ENCODE data around the gene LRRN2.
"Not testable (repeated sequence)": the region's sequence is repeated elsewhere in the genome, so short reads cannot be mapped to it uniquely, and the experiment has no call there.

Gene LRRN2

DNA sequence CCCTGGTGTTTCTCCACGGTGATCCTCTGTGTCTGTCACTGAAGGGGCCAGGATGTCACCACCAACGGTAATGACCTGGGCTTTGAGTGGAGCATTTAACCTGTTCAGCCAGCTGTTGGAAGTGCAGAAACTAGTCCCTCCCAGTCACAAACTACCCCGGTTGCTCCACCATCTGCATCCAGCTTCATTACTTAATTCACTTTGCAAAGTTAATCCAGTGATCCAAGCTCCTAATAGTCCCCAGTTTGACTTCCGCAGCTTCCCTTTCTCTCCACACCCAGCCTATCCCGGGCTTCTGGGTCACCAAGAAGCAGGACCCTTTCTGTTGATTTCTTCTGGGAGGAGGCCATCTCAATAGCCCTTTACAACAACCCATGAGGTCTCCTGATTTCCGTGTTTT is 105.9 kb downstream of the LRRN2 start:
- peak overlapping the region; percentile 69 to 72 for H3K4me3 Mint-ChIP-seq
- ATAC-seq (replicated peaks), result no peak
- H3K36me3 Mint-ChIP-seq (ENCODE audit: insufficient read depth), result peaks cover 10% of the 10 kb centered on the region
- peaks cover 10 to 21% of the 10 kb centered on the region in 2 donors for H3K4me1 Mint-ChIP-seq (ENCODE audit: low read depth in 2 of 2)
- H3K27me3 Mint-ChIP-seq, result no peaks in the 10 kb centered on the region
- DNase-seq, result no peak
- H3K27ac Mint-ChIP-seq, result peak overlapping the region; percentile 88 to 89
- H3K9me3 Mint-ChIP-seq, result no peaks in the 10 kb centered on the region

DNA sequence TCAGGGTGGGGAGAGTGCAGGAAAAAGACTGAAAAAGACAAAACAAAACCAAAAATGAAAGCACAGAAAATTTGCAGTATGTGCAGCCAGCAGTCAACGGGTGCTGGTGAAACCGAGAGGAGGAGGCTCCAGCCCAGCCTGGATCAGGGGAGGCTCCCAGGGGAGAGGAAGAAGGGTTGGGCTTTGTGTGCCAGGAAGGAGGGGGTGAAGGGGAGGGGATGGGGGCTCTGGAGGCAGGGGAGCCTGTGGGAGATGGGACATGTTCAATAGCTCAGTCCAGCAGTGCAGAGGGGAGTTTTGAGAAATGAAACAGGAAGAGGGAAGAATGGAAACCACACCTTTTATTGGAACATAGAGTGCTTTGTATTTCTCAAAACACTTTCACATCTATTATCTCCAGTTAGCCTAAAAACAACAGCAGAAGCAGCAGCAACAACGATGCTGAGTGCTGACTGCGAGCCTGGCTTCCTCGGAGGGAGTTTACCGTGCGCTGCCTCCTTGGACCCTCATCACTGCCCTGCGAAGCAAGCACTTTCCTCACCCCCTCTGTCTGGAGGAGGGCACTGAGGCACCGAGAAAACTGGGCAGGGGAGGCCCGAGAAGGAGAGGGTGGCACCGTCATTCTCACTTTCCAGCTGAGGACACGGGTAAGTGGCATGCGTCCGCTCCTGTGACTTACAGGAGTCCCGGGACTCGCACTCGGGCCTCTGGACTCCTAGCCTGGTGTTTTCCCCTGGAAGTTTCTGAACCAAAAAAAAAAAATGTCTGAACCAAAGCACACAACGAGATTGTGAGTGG is 106.5 kb downstream of the LRRN2 start:
- H3K27ac Mint-ChIP-seq, result peak overlapping the region; percentile 88 to 89
- DNase-seq (no peak), ATAC-seq (replicated peaks) (peak; percentile 31)
- peak overlapping the region; percentile 69 to 72 for H3K4me3 Mint-ChIP-seq
- peaks cover 10 to 21% of the 10 kb centered on the region in 2 donors for H3K4me1 Mint-ChIP-seq (ENCODE audit: low read depth in 2 of 2)
- no peaks in the 10 kb centered on the region for H3K9me3 Mint-ChIP-seq
- peaks cover 13% of the 10 kb centered on the region for H3K36me3 Mint-ChIP-seq (ENCODE audit: insufficient read depth)
- H3K27me3 Mint-ChIP-seq, result no peaks in the 10 kb centered on the region

DNA sequence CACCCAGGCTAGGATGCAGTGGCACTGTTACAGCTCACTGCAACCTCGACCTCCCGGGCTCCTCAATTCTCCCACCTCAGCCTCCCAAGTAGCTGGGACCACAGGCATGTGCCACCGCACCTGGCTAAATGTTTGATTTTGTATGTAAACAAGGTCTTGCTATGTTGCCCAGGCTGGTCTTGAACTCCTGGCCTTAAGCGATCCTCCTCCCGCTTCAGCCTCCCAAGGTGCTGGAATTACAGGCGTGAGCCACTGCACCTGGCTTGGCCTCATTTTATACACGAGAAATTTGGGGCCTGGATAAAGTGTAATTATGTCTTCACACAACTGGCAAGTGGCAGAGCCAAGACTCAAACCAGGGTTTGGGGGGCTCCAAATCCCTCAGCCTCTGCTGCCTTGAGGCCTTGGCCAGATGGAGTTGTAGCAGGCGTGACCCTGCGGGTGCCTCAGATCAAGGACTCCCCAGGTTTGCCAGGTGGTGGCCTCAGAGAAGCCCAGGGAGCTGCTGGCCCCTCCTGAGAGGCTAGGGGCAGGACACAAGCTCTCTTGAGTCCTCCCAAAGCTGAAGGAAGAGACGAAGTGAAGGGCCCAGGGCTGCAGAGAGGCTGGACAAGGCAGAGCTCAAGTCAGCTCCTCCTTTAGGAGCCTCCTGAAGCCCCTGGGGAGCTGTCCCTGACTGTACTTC is 107.6 kb downstream of the LRRN2 start:
- no peak for DNase-seq
- peak overlapping the region in 1 of 2 donors; percentile 88 for H3K27ac Mint-ChIP-seq
- peaks cover 10 to 21% of the 10 kb centered on the region in 2 donors for H3K4me1 Mint-ChIP-seq (ENCODE audit: low read depth in 2 of 2)
- no peak overlapping the region for H3K4me3 Mint-ChIP-seq
- ATAC-seq (replicated peaks), result no peak
- no peaks in the 10 kb centered on the region for H3K27me3 Mint-ChIP-seq
- no peaks in the 10 kb centered on the region for H3K9me3 Mint-ChIP-seq
- peaks cover 13% of the 10 kb centered on the region for H3K36me3 Mint-ChIP-seq (ENCODE audit: insufficient read depth)

DNA sequence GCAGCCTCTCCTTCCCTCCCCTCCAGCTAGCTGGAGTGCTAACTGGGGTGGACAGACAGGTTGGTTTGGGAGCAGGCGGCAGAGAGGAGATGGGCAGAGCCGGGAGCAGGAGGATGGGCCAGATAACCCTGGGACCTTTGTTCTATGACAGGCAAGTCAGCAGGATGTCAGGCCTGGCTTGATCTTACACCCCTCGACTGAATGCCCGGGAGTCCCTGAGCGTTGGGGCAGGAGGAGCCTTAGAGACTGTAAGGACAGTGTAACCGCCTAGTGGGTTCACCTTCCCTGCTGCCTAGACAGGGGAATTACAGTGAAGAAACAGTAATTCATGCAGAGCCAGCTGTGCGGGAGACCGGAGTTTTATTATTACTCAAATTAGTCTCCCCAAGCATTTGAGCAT is 109.1 kb downstream of the LRRN2 start:
- Mint-ChIP-seq H3K4me1 (ENCODE audit: low read depth in 2 of 2) (peaks cover 12 to 21% of the 10 kb centered on the region in 2 donors), H3K36me3 (ENCODE audit: insufficient read depth) (peaks cover 23% of the 10 kb centered on the region), H3K27me3 (no peaks in the 10 kb centered on the region), H3K4me3 (no peak overlapping the region), H3K9me3 (no peaks in the 10 kb centered on the region), H3K27ac (peak overlapping the region in 1 of 2 donors; percentile 10)
- DNase-seq, result no peak
- ATAC-seq (replicated peaks), result no peak

DNA sequence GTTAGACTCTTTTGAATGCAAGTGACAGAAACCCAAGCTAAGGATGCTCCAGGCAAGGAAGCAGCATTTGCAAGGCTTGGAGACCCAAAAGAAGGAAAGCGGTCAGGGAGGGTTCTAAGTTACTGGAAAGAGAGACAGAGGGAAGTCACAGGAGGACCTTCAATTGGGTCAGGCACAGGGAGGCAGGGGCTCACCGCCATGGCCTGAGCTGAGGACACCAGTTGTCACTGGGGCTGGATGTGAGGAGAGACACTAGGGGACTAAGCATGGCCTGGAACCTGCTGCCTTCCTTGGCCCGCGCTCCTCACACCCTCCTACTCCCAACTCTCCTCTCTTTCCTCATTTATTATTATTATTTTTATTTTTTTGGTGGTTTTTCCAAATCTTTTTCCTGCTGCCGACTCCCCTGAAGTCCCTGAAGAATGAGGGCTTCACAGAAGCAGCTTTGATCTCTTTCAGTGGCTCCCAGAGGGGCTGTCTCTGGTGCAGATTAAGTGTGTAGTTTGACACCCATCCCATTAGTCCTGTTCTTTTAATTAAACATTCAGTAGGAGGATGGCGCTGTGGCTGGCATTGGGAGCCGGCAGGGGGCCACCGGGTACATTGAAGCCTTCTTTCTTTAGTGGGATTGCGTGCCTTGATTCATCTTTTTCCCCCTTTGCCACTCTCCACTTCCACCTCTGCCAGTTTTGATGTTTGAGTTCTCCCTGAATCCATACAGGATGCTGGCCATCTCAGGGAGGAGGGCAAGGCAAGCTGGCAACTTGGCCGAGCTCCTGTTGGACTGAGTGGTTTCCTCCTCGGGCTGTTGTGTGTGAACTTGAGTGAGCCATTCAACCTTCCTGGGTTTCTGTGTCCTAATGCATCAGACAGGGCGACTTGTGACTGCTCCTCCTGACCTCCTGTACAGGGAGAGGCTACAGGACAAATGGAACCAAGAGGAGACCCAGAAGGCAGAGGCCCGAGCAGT is 110.0 kb downstream of the LRRN2 start:
- DNase-seq (no peak), ATAC-seq (replicated peaks) (no peak)
- H3K36me3 Mint-ChIP-seq (ENCODE audit: insufficient read depth), result peaks cover 29% of the 10 kb centered on the region
- H3K9me3 Mint-ChIP-seq, result no peaks in the 10 kb centered on the region
- no peak overlapping the region for H3K4me3 Mint-ChIP-seq
- H3K27me3 Mint-ChIP-seq, result no peaks in the 10 kb centered on the region
- peak overlapping the region in 1 of 2 donors; percentile 10 for H3K27ac Mint-ChIP-seq
- H3K4me1 Mint-ChIP-seq (ENCODE audit: low read depth in 2 of 2), result peaks cover 12 to 21% of the 10 kb centered on the region in 2 donors

DNA sequence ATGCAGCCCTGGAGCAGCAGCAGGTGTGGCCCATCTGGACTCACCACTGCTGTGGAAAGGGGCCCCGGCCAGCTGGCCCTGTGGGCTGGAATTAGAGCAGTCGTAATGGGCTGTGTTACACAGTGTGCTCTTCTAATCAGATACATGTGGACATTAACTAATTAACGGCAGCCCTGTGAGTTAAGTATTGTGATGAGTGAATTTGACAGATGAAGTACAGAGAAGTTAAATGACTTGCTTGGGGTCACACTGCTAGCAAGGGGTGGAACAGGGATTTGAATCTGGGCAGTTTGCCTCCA is 110.7 kb downstream of the LRRN2 start:
- no peaks in the 10 kb centered on the region for H3K27me3 Mint-ChIP-seq
- peaks cover 8 to 15% of the 10 kb centered on the region in 2 donors for H3K4me1 Mint-ChIP-seq (ENCODE audit: low read depth in 2 of 2)
- H3K9me3 Mint-ChIP-seq, result no peaks in the 10 kb centered on the region
- H3K36me3 Mint-ChIP-seq (ENCODE audit: insufficient read depth), result peaks cover 33% of the 10 kb centered on the region
- no peak overlapping the region for H3K27ac Mint-ChIP-seq
- no peak overlapping the region for H3K4me3 Mint-ChIP-seq
- ATAC-seq (replicated peaks) (no peak), DNase-seq (no peak)

DNA sequence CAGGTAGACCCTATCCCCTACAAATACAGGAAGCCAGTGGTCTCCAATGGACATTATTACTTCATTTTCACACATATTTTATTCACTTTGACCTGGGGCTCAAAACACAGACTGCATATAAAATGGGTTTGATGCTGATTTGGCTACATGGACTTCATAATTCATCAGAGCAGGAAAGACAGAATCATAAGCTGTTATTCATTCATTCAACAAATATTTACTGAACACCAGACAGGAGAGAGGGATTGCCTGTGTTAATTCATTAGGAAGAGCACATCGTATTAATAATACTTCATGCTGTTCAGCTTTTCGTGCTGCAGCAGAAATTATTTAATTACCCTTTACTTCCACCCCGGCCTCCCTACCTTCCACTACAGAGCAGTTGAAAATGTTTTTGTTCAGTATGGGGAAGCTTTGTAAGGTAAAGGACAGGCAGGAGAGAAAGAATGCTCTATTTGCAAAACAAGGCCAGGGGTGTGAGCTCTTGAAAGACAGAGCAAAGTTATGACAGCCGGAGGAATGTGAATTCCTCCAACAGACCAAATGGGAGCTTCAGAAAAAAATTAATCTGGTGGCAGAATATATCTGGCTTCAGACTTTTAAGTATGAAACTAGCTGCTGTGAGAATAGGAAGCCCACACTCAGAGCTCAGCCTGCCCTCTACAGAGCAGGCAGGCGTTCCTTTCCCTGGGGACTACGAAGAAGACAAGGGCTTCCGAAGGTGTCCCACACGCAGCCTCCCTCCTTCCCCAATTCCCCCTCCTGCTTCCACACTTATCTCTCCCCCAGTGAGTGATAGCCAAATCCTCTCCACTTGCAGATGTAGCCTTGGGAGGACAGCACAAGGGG is 111.3 kb downstream of the LRRN2 start:
- Mint-ChIP-seq H3K36me3 (ENCODE audit: insufficient read depth) (peaks cover 38% of the 10 kb centered on the region), H3K27ac (peak overlapping the region in 1 of 2 donors; percentile 83), H3K4me1 (ENCODE audit: low read depth in 2 of 2) (peaks cover 7 to 11% of the 10 kb centered on the region in 2 donors), H3K9me3 (no peaks in the 10 kb centered on the region), H3K4me3 (no peak overlapping the region), H3K27me3 (no peaks in the 10 kb centered on the region)
- DNase-seq (no peak), ATAC-seq (replicated peaks) (no peak)

DNA sequence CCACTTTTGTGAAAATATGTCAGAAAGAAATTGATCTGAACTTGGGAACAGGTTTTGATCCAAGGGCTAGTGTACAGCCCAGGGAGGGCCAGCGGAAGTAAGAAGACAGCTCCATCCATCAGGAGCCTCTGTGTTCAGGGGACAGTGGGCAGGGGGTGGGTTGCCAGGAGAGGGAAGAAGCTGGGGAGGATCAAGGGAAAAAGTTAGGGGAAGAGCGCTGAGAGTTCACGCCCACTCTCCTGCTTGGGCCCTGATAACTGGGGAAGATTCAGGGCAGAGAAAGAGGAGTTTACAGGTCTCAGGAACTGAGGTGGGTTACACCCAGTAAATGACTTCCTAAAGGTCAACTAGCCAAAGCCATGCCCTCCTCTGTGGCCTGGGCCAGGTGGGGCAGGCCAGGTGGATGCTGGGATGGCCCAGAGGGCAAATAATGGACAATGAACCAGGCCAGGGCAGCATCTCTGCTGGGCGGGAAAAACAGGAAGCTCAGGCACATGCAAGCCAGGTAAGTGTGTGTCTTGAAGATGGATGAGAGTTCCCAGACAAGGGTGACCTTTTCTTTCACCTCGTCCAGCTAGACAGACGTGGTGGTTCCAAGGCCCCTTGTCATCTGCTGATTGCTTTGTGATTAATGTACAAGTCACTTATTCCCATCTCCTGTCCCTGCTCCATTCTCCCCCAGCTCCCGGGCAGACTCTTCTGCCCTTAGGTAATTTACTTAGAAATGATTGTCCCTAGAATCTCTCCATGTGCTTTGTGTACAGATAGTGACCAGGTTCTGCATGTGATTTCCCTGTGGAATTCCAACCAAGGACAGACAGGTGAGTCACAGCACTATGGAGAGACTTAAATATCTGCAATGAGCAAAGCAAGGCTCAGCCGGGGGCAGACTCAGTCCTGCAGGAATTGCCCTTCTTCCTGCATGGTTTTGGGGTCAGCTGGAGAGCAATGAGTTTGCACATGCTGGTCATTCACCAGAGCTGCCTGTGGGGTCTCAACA is 112.3 kb downstream of the LRRN2 start:
- Mint-ChIP-seq H3K27ac (peak overlapping the region in 1 of 2 donors; percentile 83), H3K27me3 (no peaks in the 10 kb centered on the region), H3K4me3 (no peak overlapping the region), H3K9me3 (no peaks in the 10 kb centered on the region), H3K4me1 (ENCODE audit: low read depth in 2 of 2) (peaks cover under 1 to 4% of the 10 kb centered on the region in 2 donors), H3K36me3 (ENCODE audit: insufficient read depth) (peaks cover 43% of the 10 kb centered on the region)
- no peak for DNase-seq
- no peak for ATAC-seq (replicated peaks)

DNA sequence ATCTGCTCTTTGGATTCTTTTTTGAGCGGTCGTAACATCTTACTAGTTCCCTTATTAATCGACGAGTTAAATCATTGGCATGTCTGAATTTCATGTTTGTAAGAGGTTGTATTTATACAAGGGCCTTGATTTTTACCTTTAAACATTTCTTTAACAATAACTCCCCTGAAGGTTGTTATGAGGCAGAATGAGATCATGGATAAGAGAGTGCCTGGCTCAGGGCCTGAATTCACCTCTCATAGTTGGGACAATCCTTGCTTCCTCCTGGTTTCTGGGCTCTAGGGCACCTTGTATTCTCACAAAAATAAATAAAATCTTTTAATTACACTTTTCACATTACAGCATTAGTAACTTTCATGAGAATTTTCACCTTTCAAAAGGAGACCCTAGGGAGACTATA is 113.9 kb downstream of the LRRN2 start:
- Mint-ChIP-seq H3K36me3 (ENCODE audit: insufficient read depth) (peaks cover 47% of the 10 kb centered on the region), H3K27me3 (no peaks in the 10 kb centered on the region), H3K9me3 (no peaks in the 10 kb centered on the region), H3K4me1 (ENCODE audit: low read depth in 2 of 2) (peaks cover 0 to 2% of the 10 kb centered on the region in 2 donors), H3K4me3 (no peak overlapping the region), H3K27ac (no peak overlapping the region)
- no peak for ATAC-seq (replicated peaks)
- no peak for DNase-seq

DNA sequence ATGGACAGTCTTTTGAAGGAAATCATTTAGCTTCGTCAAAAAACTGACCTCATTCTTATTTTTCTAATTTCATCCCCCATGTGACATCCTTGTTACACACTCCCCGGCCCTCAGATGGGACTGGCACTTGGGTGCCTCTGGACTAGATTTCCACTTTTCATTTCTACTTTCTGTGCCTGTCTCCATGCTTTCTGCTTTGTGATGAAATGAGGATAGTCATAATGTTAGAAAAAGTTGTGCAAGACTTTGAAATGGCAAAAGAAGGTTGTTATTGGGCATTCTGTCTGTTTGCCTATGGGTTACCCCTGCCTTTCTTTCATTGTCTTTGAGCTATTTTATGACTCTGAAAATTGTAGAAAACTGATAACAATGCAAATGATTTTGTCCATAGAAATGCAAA is 114.4 kb downstream of the LRRN2 start:
- ATAC-seq (replicated peaks), result no peak
- Mint-ChIP-seq H3K4me1 (ENCODE audit: low read depth in 2 of 2) (peaks cover 0 to 5% of the 10 kb centered on the region in 2 donors), H3K27ac (no peak overlapping the region), H3K4me3 (no peak overlapping the region), H3K27me3 (no peaks in the 10 kb centered on the region), H3K9me3 (no peaks in the 10 kb centered on the region), H3K36me3 (ENCODE audit: insufficient read depth) (peaks cover 47% of the 10 kb centered on the region)
- no peak for DNase-seq

DNA sequence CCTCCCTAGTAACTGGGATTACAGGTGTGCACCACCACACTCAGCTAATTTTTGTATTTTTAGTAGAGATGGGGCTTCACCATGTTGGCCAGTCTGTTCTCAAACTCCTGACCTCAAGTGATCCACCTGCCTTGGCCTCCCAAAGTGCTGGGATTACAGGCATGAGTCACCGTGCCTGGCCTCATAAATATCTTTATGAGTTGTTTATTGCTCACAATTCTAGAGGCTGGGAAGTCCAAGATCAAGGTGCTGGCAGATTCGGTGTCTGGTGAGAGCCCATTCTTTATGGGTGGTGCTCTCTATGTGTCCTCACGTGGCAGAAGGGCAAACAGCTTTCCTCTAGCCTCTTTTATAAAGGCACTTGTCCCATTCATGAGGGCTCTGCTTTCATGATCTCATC is 115.5 kb downstream of the LRRN2 start:
- ATAC-seq (replicated peaks); H3K9me3 Mint-ChIP-seq; DNase-seq; H3K4me3 Mint-ChIP-seq; H3K27me3 Mint-ChIP-seq; H3K27ac Mint-ChIP-seq: not testable (repeated sequence)
- peaks cover 47% of the 10 kb centered on the region for H3K36me3 Mint-ChIP-seq (ENCODE audit: insufficient read depth)
- H3K4me1 Mint-ChIP-seq (ENCODE audit: low read depth in 2 of 2), result peaks cover 10 to 14% of the 10 kb centered on the region in 2 donors

DNA sequence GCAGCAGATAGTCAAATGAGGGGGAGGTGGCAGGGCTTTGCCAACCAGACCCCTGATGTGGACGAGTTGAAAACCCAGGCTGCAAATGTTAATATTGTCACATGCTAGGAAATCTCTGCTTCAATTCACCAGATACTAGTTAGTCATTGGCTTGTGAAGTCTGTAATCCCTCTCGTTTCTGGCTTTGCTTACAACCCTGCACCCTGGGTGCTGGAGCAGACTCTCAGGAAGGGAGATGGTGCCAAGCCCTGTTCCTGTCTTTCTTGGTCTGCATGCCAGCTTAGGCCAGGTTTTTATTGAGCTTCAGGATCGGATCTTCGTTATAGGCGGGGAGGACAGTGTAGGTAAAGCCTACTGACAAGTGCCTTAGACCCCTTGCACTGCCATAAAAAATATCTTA is 116.1 kb downstream of the LRRN2 start:
- DNase-seq, result no peak
- peaks cover 47% of the 10 kb centered on the region for H3K36me3 Mint-ChIP-seq (ENCODE audit: insufficient read depth)
- H3K4me1 Mint-ChIP-seq (ENCODE audit: low read depth in 2 of 2), result peaks cover 15 to 18% of the 10 kb centered on the region in 2 donors
- H3K27me3 Mint-ChIP-seq, result no peaks in the 10 kb centered on the region
- no peak for ATAC-seq (replicated peaks)
- peak overlapping the region in 1 of 2 donors; percentile 81 for H3K27ac Mint-ChIP-seq
- H3K4me3 Mint-ChIP-seq, result no peak overlapping the region
- no peaks in the 10 kb centered on the region for H3K9me3 Mint-ChIP-seq

Data from effector memory CD8-positive, alpha-beta T cell (primary cell).